HG03139 (cell line): ENCODE results near the gene TRAPPC11.

ENCODE experiments used
- ATAC-seq: cut with Tn5 transposase; IDR thresholded peaks from one replicate; pipeline ENCODE4 v1.9.1; 2021; ENCODE audit not compliant: unreplicated experiment

Gene TRAPPC11

GRCh38 chr4:183636923-183637322 lies 22.2 kb upstream of the TRAPPC11 start:
- ATAC-seq: no peak

GRCh38 chr4:183637461-183637860 lies 21.6 kb upstream of the TRAPPC11 start:
- ATAC-seq: no peak

- ATAC-seq: no peak
These were observed 20.7 kb upstream of the TRAPPC11 start for GRCh38 chr4:183638436-183638835.

- ATAC-seq: no peak
These were observed 19.8 kb upstream of the TRAPPC11 start for GRCh38 chr4:183639291-183639690.

- no peak for ATAC-seq
These were observed 13.8 kb upstream of the TRAPPC11 start for GRCh38 chr4:183645326-183645725.

- ATAC-seq: no peak
These were observed 1.5 kb upstream of the TRAPPC11 start for GRCh38 chr4:183657564-183657963.

DNA sequence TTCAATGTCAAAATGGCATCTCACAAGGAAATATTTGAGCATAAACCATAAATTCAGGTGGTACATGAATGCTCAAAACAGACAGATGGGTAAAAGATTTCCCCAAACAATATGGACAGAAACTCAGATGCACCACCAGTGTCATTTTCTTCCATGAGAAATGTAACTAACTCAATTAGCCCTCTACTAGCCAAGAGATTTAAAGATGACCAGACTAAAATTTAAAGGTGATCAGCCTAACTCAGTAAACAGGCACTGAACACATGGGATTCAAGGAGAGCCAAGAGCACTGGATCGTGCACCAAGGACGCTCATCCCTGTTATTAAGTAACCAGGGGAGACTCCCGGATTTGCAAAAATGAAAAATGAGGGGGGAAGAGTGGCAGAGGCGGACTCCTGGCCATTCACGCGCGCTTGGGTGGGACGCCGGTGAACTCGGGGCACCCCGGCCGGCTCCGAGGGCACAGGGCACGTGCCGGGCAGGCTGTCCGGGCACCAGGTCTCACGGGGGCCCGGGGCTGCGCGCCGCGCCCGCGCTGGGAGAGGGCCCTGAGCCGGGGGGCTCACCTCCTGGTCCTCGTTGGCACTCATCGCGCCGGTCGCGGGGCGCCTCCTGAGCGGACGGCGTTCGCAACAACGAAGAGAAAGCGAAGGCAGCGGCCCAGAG lies 598 bp upstream of the TRAPPC11 start:
- ATAC-seq: peak; percentile 29

DNA sequence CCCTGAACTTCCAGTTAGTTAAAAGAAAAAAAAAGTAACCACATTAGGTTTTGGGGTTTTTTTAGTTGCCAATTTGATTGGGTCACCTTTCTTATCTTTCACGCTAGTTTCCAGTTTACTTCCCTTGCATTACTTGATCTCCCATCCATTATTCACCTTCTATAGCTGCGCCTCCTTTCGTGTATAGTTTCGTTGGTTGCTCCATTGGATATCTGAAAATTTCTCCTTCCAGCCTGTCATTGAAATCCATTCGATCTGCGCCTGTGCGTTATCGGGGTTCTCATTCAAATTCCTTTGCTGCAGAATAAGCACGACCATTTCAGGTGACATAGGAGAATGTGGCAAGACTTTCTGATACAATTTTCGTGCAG lies 764 bp downstream of the TRAPPC11 start:
- no peak for ATAC-seq

GRCh38 chr4:183666088-183666487 lies 7.0 kb downstream of the TRAPPC11 start:
- no peak for ATAC-seq

DNA sequence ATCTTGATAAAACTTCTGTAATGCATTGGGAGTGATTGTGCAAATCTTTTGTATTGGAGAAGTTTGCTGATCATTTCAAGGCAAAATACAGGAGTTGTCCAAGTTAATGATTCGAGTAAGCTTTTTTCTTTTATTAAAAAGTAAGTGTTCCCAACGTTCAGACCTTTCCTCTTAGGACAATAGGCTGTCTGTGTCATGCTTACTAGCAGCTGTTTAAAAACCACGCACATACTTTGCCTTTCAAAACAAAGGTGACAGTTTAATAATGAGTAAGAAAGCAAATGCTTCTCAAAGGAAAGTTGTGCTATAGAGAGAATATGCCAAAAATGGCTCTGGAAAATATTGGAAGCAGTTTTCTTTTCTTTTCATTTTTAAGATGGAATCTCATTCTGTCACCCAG lies 11.2 kb downstream of the TRAPPC11 start:
- ATAC-seq: no peak

- no peak for ATAC-seq
These were observed 12.0 kb downstream of the TRAPPC11 start for GRCh38 chr4:183670960-183671555.

DNA sequence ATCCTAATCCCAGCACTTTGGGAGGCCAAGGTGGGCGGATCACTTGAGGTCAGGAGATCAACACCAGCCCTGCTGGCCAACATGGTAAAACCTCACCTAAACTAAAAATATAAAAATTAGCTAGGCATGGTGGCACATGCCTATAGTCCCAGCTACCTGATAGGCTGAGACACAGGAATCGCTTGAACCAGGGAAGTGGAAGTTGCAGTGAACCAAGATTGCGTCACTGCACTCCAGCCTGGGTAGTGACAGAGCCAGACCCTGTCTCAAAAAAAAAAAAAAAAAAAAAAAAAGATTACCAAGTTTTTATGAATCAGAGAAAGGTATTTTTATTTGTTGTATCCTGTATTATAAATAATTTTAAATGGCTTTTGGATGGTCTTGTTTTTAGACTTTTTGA lies 15.1 kb downstream of the TRAPPC11 start:
- no peak for ATAC-seq

- ATAC-seq: no peak
These were observed 16.5 kb downstream of the TRAPPC11 start for GRCh38 chr4:183675625-183676024.

- no peak for ATAC-seq
These were observed 22.0 kb downstream of the TRAPPC11 start for GRCh38 chr4:183681119-183681518.

DNA sequence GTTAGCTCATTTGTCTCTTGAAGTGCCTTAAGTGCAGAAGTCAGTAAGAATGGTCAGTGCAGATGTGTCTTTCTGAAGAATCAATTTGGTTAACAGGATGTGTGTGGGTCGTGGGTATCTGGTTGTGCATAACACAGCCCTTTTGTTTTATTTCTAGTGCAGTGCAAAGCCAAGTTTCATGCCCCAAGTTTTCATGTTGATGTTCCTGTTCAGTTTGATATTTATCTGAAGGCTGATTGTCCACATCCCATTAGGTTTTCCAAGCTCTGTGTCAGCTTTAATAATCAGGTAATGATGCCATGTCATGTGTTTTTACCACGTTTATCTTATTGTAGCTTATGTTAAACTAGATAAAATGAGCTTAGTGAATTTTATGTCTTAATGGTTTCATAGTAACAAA lies 27.4 kb downstream of the TRAPPC11 start:
- no peak for ATAC-seq

DNA sequence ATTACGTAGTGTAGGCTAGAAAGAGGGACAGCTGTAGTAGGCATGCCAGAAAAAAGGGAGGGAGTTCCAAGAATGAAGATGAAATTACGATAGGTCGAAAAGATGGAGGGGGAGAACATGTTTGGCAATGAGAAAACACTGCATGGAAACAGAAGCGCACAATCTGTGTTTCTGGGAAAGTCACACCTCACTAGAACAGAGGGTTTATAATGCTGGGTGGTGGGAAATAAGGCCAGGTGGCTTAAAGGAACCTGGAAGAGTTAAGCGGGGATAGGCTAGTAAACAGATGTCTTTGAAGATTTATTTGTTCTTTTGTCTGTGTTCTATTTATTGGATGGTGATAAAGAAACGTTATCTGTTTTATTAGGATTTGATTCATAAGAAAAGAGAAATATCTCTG lies 29.1 kb downstream of the TRAPPC11 start:
- no peak for ATAC-seq

DNA sequence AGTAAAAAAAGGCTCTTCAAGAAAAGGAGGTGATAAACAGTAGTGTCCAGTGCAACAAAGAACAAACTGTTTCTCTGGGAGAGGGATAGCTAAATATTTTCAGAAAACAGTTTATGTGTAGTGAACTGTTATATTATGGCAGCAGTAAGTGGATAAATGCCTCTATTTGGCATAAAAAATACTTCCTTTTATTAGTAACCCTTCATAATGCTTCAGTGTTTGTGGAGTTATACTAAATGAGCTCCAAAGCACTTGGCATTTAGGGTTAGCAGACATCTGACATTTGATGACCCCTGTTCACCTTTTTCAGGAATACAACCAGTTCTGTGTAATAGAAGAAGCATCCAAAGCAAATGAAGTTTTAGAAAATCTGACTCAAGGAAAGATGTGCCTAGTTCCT lies 31.9 kb downstream of the TRAPPC11 start:
- no peak for ATAC-seq

GRCh38 chr4:183691897-183692296 lies 32.8 kb downstream of the TRAPPC11 start:
- no peak for ATAC-seq

DNA sequence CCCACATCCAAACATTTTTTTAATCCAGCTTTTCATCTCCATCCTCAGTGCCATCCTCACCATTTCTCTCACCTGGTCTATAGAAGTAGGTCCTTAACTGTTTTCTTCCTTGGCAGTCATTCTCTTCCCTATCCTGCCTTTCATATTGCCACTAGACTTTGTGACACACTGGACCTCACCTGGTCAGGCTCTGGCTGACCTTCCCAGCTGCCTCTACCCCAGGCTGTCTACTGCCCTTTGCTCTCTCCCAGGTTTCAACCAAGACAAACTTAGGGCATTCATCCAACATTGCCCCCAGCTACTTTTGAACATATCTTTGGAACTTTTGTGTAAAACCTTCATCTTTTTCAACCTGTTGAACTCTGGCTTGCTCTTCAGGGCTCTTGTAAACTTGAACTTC lies 39.8 kb downstream of the TRAPPC11 start:
- ATAC-seq: no peak

- ATAC-seq: no peak
These were observed 41.3 kb downstream of the TRAPPC11 start for GRCh38 chr4:183700407-183700806.

DNA sequence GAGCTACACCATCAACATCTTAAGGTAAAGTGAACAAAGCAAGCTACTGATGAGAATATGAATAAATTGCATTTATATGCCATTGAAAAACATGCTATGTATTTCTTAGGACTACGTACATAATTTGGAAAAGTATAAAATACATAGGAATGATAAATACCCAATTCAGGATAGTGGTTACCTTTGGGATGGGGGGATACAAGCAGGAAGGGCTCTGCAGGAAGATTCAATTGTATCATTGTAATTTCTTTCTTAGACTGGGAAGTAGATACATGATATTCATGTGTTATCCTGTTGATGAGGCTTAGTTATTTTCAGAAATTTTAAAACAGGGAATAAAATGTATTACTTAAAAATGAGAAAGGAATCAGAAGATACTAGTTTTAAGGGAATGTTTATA lies 43.4 kb downstream of the TRAPPC11 start:
- ATAC-seq: no peak

DNA sequence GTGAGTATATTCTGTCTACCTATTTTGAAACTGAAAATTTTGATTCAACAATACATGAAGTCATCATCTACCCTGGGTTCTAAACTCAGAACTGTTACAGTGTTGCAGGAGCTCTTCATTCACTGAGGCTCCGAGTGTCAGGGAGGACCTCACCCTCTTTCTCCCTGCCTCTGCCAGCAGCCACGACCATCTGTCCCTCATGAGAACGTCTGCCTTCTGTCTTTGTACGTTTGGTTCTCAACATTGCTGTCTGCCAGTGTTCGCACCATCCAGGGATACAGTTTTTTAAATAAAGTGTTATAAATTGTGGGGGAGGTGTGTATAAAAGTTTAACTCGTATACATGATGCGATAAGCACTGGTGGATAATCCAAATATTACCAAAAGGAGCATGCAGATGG lies 55.5 kb downstream of the TRAPPC11 start:
- ATAC-seq: no peak

DNA sequence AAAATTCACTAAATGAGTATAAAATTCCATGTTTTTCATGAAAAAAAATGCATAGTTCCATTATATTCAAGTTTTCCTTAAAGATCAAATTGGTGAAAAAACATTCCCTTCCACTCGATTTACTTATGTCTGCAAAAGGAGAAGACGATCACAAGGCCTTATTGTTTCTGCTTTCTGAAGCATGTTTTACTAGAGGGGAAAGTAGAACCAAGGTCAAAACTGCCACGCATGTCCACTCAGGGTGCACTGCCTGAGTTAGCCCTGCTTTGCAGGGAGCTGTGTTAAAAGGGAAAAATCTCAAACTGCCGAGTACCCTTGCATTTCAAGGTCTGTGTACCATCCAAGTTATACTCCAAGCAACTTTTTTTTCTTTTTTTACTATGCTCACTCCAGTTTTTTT lies 57.2 kb downstream of the TRAPPC11 start:
- no peak for ATAC-seq
